HepG2 (cell line): ENCODE measurements around the gene ISY1. TPM values are rescaled to one million over a fixed set of nuclear protein-coding genes. Genes with fewer than 3 reads are reported as not detected.
A peak's percentile ranks its signal among the peaks of the same experiment; 100 is the strongest.

Experiments used
- BCLAF1 ChIP-seq: fragments of 450-650 bp; IDR thresholded peaks from 2 replicates; pipeline ENCODE4 v1.6.1; 2017; ENCODE audit warnings: mild to moderate bottlenecking
- BORCS8-MEF2B ChIP-seq: sonication (generic); formaldehyde crosslinking; IDR thresholded peaks from 2 replicates; pipeline ENCODE4 v1.8.0; 2022; ENCODE audit warnings: mild to moderate bottlenecking, missing genetic modification reagents
- CC2D1A ChIP-seq: sonication (generic); formaldehyde crosslinking; IDR thresholded peaks from 2 replicates; pipeline ENCODE4 v1.8.1; 2023; ENCODE audit warnings: mild to moderate bottlenecking, missing genetic modification reagents
- FOXP1 ChIP-seq, 2 experiments: fragments of 450-650 bp in 1 of 2; IDR thresholded peaks; 2 replicates each; pipeline ENCODE4 v1.6.1; 2017 to 2018; ENCODE audit warnings: antibody characterized with exemption in 1 of 2
- GMEB1 ChIP-seq: sonication (generic); formaldehyde crosslinking; IDR thresholded peaks from 2 replicates; pipeline ENCODE4 v1.5.1; 2020; ENCODE audit warnings: missing genetic modification reagents, mild to moderate bottlenecking, borderline replicate concordance
- HDAC2 ChIP-seq: sonication (generic); formaldehyde crosslinking; IDR thresholded peaks from 2 replicates; pipeline ENCODE4 v1.4.0; 2020; ENCODE audit warnings: missing genetic modification reagents
- IKZF4 ChIP-seq: sonication (generic); formaldehyde crosslinking; IDR thresholded peaks from 2 replicates; pipeline ENCODE4 v1.5.1; 2020; ENCODE audit warnings: borderline replicate concordance, mild to moderate bottlenecking, low read depth, missing genetic modification reagents; ENCODE audit errors: not compliant biosample characterization
- KDM5A ChIP-seq: fragments of 200-600 bp; sonication (generic); IDR thresholded peaks from 2 replicates; pipeline ENCODE4 v1.7.0; 2018; ENCODE audit warnings: antibody characterized with exemption, mild to moderate bottlenecking, low read length, borderline replicate concordance
- MTF2 ChIP-seq: sonication (generic); formaldehyde crosslinking; IDR thresholded peaks from 2 replicates; pipeline ENCODE4 v1.5.0; 2020; ENCODE audit warnings: missing genetic modification reagents, borderline replicate concordance
- MYC ChIP-seq: sonication (generic); formaldehyde crosslinking; IDR thresholded peaks from 2 replicates; pipeline ENCODE4 v1.9.0; 2021; ENCODE audit warnings: missing genetic modification reagents, borderline replicate concordance
- PRDM10 ChIP-seq: sonication (generic); formaldehyde crosslinking; IDR thresholded peaks from 2 replicates; pipeline ENCODE4 v1.4.0; 2020; ENCODE audit warnings: low read depth, missing genetic modification reagents
- RARG ChIP-seq: sonication (generic); formaldehyde crosslinking; IDR thresholded peaks from 2 replicates; pipeline ENCODE4 v1.4.0; 2020; ENCODE audit warnings: low read depth, mild to moderate bottlenecking, missing genetic modification reagents
- RELA ChIP-seq: sonication (generic); formaldehyde crosslinking; IDR thresholded peaks from 2 replicates; pipeline ENCODE4 v1.4.0; 2020; ENCODE audit warnings: missing genetic modification reagents
- SMARCE1 ChIP-seq: fragments of 450-650 bp; IDR thresholded peaks from 2 replicates; pipeline ENCODE4 v1.6.1; 2017; ENCODE audit warnings: borderline replicate concordance
- ZBTB42 ChIP-seq: sonication (generic); formaldehyde crosslinking; IDR thresholded peaks from 2 replicates; pipeline ENCODE4 v1.5.0; 2020; ENCODE audit warnings: mild to moderate bottlenecking, missing genetic modification reagents
- ZMAT3 ChIP-seq: sonication (generic); formaldehyde crosslinking; conservative IDR thresholded peaks from 2 replicates; pipeline ENCODE4 v1.7.0; 2021; ENCODE audit warnings: missing genetic modification reagents
- ZMYM2 ChIP-seq: sonication (generic); formaldehyde crosslinking; IDR thresholded peaks from 2 replicates; pipeline ENCODE4 v1.8.0; 2022; ENCODE audit warnings: mild to moderate bottlenecking, missing genetic modification reagents
- ZNF136 ChIP-seq: sonication (generic); formaldehyde crosslinking; IDR thresholded peaks from 2 replicates; pipeline ENCODE4 v1.8.1; 2022; ENCODE audit warnings: low read depth, mild to moderate bottlenecking, moderate library complexity, missing genetic modification reagents
- ZNF552 ChIP-seq: sonication (generic); formaldehyde crosslinking; IDR thresholded peaks from 2 replicates; pipeline ENCODE4 v1.9.0; 2022; ENCODE audit warnings: missing genetic modification reagents, mild to moderate bottlenecking, borderline replicate concordance
- ZNF652 ChIP-seq: IDR thresholded peaks from 2 replicates; pipeline ENCODE4 v1.6.1; 2016; ENCODE audit warnings: low read depth, borderline replicate concordance
- ZNF678 ChIP-seq: sonication (generic); formaldehyde crosslinking; IDR thresholded peaks from 2 replicates; pipeline ENCODE4 v1.4.0; 2020; ENCODE audit warnings: mild to moderate bottlenecking, missing genetic modification reagents
- ZSCAN30 ChIP-seq: sonication (generic); formaldehyde crosslinking; IDR thresholded peaks from 2 replicates; pipeline ENCODE4 v1.5.0; 2020; ENCODE audit warnings: mild to moderate bottlenecking, missing genetic modification reagents
- polyA plus RNA-seq, 8 experiments: library from polyadenylated mRNA; depleted of rRNA in 3 of 8; stranded (reverse) in 7 of 8; unstranded in 1 of 8; fragments of >200 nt; fragmentation: Illumina TruSeq in 4 of 8; extraction: Trizol in 4 of 8; gene quantifications; 2 replicates each; pipeline versions ENCODE4 v1.2.1 to v1.2.3, GENCODE V29; 2011 to 2016; ENCODE audit warnings: low read depth in 4 of 8, missing spikeins in 1 of 8, mixed read lengths in 1 of 8; ENCODE audit not compliant: insufficient read depth in 1 of 8
- total RNA-seq, 5 experiments: library from RNA; depleted of rRNA; stranded (reverse); fragments of >200 nt; fragmentation: Illumina TruSeq; extraction: Trizol; gene quantifications; 2 replicates each; pipeline ENCODE4 v1.2.3, GENCODE V29; 2016; ENCODE audit warnings: low read depth in 1 of 5

ISY1 gene
- total and polyA plus RNA-seq, 2 of the 13 experiments (the other 11 are each of a cell fraction or from before 2014, with no cell fraction given), result 21.0 to 39.1 TPM

GRCh38 chr3:129119365-129120100 is 41.3 kb downstream of the ISY1 start (continued):
- TF ChIP-seq GMEB1 (peak; percentile 34; the same call in 1 of the 2 replicates), KDM5A (peak; percentile 37; the same call in 1 of the 2 replicates), ZNF552 (peak; percentile 80; the same call in 1 of the 2 replicates), ZMYM2 (no peak), SMARCE1 (no peak), RELA (CRISPR knock-in tag) (no peak), ZNF678 (CRISPR knock-in tag) (no peak), ZBTB42 (CRISPR knock-in tag) (peak; percentile 74; the same call in 1 of the 2 replicates), ZMAT3 (peak; percentile 63; the same call in 1 of the 2 replicates), FOXP1 (IDR thresholded peaks at IDR 0.05) (peak; percentile 92), FOXP1 (CRISPR knock-in tag; IDR thresholded peaks at IDR 0.05) (peak; percentile 99), CC2D1A (CRISPR knock-in tag) (0 out of 2 replicates have a peak, but pooled peaks have one; percentile 58), RARG (CRISPR knock-in tag) (no peak), ZNF136 (CRISPR knock-in tag) (no peak), MTF2 (CRISPR knock-in tag) (no peak), PRDM10 (0 out of 2 replicates have a peak, but pooled peaks have one; percentile 73), MYC (CRISPR knock-in tag) (peak; percentile 78; the same call in 1 of the 2 replicates), BCLAF1 (no peak), IKZF4 (CRISPR knock-in tag) (no peak), ZNF652 (CRISPR knock-in tag) (peak; percentile 44; the same call in 1 of the 2 replicates), HDAC2 (CRISPR knock-in tag) (peak; percentile 96), ZSCAN30 (CRISPR knock-in tag) (no peak), BORCS8-MEF2B (CRISPR knock-in tag) (peak; percentile 67)
